GM18861 (cell line): ENCODE measurements around the gene PARPBP.
"Not testable (repeated sequence)": the region's sequence is repeated elsewhere in the genome, so short reads cannot be mapped to it uniquely, and the experiment has no call there.

Experiments used
- ATAC-seq: cut with Tn5 transposase; IDR thresholded peaks from one replicate; pipeline ENCODE4 v1.9.1; 2021; ENCODE audit not compliant: unreplicated experiment

PARPBP gene

DNA sequence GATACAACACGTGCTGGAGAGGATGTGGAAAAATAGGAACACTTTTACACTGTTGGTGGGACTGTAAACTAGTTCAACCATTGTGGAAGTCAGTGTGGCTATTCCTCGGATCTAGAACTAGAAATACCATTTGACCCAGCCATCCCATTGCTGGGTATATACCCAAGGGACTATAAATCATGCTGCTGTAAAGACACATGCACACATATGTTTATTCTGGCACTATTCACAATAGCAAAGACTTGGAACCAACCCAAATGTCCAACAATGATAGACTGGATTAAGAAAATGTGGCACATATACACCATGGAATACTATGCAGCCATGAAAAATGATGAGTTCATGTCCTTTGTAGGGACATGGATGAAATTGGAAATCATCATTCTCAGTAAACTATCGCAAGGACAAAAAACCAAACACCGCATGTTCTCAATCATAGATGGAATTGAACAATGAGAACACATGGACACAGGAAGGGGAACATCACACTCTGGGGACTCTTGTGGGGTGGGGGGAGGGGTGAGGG, 27.1 kb downstream of the PARPBP start:
- ATAC-seq = not testable (repeated sequence)

DNA sequence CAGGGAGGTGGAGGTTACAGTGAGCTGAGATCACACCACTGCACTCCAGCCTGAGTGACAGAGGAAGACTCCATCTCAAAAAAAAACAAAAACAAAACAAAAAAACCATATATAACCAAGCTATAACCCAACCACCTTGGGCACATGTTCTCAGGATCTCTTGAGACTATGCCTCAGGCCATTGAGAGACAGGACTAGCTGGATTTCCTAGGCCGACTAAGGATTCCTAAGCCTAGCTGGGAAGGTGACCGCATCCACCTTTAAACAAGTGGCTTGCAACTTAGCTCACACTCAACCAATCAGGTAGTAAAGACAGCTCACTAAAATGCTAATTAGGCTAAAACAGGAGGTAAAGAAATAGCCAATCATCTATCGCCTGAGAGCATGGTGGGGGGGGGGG, 35.2 kb downstream of the PARPBP start:
- not testable (repeated sequence) for ATAC-seq

DNA sequence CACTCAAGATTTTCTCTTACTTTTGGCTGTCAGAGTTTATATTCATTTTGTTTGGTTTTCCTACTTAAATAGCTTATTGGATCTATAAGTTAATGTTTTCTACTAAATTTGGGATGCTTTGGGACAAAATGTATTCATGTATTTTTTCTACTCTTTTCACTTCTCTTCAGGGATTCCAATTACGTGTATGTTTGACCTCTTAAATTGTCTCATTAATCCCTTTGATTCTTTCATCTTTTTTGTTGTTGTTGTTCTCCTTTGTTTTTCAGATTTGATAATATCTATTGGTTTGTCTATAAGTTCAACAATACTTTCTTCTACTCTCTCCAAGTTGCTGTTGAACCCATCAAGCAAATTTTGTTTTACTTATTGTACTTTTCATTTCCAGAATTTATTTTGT, 43.4 kb downstream of the PARPBP start:
- ATAC-seq = no peak

DNA sequence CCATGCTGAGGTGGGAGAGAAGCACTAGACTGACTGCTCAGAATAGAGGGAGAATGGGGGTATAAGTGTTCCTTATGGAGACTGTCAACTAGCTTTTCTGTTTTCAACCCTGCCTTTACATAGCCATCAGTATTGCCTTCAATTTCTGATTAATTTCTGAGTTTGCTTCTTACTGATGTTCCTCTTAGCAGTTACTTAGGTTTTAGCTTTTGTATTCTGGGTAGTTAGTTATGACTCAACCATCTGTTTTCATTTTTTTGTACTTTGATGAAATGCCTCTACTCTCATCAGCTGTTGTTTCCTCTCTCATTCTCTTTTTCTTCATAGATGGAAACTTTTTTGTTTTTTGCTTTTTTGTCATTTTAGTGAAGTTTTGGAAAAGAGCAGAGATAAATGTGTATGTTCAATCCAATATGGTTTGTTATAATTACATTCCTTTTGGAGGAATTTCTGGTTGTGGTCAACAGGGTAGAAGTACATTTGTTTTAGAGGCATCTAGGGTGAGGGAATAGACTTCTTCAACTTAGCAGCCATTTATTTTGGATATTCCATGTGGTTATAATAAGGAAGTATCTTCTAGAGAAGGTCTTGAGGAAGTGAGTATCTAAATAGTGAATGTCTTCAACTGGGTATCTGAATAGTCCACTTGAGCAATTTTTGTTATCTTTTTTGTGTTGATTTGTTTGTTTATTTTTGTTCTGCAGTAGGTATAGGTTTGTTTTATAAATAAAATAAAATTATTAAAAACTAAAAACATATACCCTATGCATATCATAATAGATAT, 48.0 kb downstream of the PARPBP start:
- no peak for ATAC-seq

DNA sequence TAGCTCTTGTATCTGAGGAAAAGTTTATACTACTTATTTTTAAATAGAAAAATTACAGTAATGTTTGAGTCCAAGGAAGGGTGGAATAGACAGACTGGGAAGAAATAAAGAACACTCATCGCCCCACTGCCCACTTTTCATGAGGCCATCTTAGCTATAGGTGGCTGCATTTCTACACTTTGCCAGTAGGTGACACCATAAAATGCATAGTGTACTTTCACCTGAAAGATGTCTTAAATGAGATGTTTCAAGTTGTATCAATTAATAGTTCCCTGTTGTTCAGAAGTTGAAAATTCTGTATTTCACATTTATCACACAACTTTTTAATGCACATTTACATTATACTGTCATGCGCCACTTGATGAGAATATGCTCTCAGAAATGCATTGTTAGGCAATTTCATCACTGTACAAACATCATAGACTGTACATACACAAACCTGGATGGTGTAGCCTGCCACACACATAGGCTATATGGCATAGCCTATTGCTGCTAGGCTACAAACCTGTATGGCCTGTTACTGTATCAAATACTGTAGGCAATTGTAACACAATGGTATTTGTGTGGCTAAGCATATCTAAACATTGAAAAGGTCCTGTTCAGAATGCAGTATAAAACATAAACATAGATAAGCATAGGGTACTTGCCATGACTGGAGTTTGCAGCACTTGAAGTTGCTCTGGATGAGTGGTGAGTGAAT, 50.1 kb downstream of the PARPBP start:
- no peak for ATAC-seq

DNA sequence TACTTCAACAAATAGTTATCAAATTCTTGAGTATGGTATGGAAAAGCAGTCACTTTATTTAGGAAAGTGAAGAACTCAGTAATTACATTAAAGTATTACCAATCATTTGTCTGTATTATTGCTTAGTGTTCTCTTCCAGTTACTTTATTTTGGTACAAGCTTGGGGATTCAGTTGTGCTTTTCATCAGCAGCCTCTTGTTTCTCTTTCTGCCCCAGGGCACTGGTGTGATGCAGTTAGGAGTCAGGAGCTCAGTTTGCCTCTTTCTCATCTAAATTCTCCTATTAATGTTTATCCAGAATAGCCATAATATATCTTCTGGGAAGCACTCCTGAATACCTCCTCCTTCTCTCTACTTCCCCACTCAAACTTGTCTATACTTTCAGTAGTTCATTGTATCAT, 52.0 kb downstream of the PARPBP start:
- ATAC-seq = no peak

DNA sequence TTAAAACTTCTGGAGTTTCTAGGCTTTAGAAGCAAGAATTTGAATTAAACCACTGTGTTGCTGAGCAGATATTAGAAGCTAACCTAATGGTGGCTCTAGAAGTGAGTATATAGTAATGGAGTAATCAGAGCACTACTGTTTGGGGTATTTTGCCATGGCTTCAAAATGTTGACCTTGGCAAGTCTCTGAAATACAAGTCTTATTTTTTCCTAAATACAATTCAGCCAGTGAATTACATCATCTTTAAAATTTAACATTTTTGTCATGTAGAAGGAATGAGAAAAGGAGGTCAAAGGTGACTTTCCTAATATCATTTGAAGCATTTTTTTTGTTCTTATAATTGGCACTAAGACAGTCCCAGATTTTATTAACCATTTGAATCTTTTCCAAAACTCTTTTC, 52.5 kb downstream of the PARPBP start:
- no peak for ATAC-seq

DNA sequence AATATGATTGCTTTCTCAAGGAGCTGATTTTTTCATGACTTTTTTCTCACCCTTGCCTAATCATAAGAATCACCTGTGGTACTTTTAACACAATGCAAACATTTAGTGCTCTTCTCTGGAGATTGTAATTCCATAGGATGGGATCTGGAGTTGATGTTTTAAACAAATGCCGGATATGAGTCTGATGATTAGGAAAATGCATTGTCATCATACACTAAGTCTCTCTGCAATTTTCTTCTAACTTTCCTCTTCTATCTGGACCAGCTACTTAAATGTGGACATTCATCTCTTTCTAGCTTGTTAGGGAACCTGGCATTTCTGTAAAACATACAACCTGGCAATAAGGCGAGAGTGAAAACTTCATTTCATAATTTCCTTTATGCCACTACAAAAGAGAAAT, 54.1 kb downstream of the PARPBP start:
- ATAC-seq = no peak

DNA sequence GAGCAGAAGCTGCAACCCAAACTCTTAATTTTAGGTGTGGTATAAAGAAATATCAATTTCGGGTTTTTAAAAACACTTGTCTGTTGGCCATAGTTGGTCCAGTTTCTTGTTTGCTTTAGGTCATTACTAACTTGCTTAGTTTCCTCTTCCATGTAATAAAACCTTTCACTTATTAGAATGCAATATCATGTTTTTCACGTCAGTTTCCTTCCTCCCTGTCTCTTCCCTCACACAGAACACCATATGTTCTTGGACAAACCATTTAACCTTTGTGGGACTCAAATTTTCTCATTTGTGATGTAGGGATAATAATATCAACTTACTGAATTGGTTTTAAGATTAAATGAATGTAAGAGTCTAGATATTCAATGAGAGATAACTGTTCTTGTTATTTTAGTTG, 54.8 kb downstream of the PARPBP start:
- no peak for ATAC-seq

DNA sequence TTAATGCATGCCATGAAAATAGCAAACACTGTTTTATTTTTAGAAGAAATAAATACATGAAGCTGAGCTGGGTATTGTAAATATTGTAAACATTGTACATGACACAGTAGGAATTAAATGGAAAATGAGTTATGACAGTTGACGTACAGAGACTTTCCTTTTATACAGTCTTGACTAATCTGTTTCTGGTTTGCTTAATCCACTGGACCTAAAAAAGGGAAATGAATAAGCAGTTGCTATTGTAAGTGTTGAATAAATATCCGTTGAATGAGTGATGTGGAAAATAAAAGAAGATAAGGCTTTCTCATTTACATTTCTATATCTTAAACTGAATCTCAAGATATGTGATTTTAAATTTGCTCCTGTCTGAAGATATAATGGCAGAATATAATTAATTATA, 62.7 kb downstream of the PARPBP start:
- no peak for ATAC-seq

DNA sequence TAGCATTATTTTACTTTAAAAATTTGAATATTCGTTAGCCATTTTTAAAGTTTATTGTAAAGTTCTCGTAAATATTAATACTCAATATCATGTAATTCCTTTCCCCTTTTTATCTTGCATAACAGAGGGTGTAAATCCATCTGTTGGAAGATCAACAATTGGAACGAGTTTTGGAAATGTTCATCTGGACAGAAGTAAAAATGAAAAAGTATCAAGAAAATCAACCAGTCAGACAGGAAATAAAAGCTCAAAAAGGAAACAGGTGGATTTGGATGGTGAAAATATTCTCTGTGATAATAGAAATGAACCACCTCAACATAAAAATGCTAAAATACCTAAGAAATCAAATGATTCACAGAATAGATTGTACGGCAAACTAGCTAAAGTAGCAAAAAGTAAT, 75.8 kb downstream of the PARPBP start:
- ATAC-seq = no peak

DNA sequence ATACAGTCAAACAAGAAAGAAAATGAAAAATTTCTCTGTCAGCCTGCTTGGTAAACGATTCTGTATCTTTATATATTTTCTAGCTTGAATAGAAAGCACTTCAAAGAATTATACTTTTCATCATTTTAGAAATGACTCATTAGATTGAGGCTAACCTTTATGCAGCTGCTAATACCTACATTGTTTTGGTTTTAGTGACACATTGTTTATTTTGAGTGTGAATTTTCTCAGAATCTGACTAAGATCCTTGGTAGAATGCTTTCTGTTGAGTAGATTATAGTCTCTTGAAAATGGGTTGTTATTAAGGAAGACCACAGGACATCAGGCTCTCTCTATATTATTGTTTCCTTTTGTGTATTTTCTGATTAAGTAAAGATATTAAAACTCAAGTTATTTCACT, 77.8 kb downstream of the PARPBP start, which contains the start of gene PMCH:
Gene PMCH, minus strand, starts transcription at position 45 of the 400 bp plus-strand sequence. CDS start 63 bp downstream, outside the sequence.
- peak; percentile 63 for ATAC-seq

DNA sequence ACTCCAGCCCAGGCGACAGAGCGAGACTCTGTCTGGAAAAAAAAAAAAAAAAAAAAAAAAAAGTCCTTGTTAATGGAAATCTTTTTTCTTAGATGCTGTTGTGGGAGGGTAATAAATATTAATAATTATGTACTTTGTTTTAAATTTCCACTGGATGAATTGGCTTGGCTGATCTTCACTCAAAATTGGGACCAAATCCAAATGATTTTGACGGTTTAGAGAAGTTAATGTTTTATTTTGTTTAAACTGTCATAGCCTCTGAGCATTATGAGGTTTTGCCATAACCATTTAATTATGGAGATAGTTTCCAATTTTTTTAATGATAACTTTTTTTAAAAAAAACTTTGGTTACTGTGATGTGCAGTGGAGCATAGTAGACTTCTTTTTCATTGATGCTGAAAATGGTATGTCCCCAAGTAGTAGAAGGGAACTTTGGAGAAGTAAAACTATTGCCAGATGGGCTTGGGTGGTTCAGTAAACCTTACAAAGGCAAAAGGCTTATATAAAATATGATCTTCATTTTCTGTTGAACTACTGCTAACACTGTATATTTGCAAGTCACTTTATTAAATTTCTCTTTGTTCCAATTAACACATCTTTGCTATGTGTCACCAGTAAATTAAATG, 81.6 kb downstream of the PARPBP start:
- ATAC-seq = no peak

DNA sequence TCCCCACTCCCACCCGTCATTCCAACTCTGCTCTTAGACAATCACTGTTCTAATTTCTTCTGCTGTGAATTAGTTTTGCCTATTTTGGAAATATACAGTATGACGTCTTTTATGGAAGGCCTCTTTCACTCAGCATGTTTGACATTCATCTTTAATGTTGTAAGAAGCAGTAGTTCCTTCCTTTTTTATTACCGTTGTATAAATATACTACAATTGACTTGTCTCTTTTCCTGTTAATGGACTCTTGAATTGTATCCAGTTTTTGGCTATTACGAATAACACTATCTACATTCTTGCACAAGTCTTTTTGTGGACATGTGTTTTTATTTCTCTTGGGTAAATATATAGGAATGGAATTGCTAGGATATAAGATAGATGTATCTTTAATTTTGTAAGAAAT, 82.6 kb downstream of the PARPBP start:
- ATAC-seq = no peak

DNA sequence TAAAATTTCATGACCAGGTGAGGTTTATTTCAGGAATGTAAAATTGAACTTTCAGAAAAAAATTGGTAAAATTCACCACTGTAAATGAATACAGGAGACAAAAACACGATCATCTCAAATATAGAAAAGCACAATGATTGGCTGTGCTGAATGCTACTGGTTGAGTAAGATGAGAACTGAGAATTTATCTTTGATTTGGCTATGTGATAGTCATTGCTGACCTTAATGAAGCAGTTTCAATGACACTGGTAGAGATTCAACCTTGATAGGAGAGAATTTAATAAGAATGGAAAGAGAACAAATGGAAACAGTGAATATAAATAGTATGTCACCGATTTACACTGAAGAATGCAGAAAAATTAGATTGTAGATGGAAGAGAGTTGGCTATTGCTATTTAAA, 84.0 kb downstream of the PARPBP start:
- no peak for ATAC-seq

DNA sequence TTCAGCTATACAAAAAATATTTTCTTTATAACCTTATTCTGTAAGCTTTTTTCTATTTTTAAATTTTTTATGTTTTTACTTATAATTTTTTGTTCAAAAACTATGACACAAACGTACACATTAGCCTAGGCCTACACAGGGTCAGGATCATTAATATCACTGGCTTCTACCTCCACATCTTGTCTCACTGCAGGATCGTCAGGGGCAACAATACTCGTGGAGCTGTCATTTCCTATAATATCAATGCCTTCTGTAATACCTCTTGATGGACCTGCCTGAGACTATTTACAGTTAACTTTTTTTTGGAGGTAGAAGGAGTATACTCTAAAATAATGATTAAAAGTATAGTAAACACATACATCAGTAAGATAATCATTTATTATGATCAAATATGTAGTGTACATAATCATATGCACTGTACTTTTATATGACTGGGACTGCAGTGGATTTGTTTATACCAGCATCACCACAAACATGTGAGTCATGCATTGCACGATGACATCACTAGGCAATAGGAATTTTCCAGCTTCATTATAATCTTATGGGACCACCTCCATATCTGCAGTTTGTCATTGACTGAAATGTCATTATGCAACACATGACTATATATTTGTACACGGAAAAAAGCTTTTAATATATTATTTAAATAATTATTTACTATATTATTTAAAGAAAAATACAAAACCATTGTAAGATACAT, 96.2 kb downstream of the PARPBP start:
- no peak for ATAC-seq

DNA sequence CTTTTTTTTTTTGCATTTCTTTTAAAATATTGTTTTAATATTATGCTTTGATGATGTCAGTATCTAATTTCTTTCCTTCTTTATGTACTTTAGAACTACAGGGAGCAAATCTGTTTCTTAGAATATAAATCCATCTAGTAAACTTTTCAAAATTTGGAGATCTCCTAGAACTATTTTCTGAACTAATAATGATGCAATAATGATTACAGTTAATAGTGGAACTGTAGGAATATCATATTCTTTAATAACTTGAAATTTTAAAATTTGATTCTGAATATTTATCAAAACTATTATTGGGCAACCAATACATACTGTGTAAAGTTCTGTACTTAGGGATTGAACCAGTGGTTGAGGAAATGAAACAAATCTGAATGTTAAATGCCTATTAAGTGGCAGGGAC, 100.8 kb downstream of the PARPBP start:
- no peak for ATAC-seq

DNA sequence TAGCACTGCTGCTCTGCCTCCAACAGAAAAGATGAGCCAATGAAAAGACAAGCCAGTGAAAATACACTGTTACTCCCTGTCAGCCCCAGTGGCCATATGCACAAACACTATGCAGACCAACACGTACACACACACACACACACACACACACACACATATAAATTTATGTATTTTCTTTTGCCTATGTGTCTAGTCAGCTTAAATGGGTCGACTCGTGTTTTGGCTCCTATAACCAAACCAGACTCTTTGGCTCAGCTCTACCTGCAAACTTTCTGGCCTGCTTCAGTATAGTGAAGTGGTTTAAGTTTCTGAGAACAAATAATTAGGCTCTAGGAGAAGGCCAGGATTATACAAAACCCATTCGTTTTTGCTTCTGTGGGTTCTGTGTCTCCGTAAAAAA, 108.0 kb downstream of the PARPBP start:
- no peak for ATAC-seq

DNA sequence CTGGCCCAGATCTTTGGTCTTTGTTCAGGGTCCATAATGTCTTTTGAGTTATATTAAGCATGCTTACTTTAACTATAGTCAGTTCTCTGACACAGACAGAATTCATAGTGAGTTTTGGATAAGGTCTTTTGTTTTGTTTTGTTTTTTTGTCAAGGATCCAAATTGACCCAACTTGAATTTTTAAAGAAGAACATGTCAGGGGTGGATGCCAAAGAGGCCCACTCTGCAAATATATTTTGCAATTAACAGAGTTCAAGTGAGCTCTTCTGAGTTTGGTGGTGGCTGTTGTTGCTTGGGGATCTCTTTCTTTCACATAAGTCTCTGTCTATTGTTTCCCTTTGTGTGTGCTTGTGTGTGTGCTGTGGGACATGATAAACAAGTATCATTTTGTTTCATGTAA, 112.1 kb downstream of the PARPBP start:
- no peak for ATAC-seq

DNA sequence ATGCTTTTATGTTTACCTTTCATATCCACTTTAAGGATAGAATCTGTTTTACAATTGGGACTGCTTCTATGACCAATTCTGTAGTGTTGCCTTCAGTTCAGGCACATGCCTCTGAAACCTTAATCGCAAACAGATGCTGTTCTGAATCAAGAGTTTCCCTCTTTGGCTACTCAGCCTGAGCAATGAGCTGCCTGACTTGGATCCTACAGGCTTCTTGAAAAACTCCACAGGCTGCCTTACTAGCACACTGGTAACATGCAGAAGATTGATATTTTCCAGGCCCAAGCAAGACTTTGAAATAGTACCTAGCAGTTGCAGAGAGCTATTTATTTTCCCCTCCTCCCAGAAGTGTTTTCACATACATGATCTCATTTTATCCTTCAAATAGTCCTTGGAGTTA, 112.5 kb downstream of the PARPBP start:
- no peak for ATAC-seq

DNA sequence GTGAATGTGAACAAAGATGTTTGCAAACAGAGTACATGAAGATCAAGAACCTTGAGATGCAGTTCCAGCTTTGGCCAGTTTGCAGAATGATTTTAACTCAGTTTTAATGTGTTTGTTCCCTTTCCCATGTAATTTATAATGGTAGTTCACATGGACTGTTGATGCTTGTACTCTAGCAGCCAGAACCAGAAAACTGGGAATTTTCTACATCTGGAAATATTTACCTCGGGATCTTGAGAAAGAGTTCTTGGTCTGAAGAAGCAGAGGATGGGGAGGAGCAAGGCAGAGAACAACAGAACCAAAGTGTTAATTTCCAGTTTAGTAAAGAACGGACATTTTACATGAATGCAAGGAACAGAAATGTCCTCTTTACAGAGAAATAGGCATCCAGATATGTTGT, 114.6 kb downstream of the PARPBP start:
- no peak for ATAC-seq
